Transverse colon (tissue), 4 donors: ENCODE measurements around the gene TYRO3. TPM values are rescaled to one million over a fixed set of nuclear protein-coding genes. Genes with fewer than 3 reads are reported as not detected.
A peak's percentile ranks its signal among the peaks of the same experiment; 100 is the strongest.

Source experiments
- DNase-seq: peaks from one replicate; pipeline ENCODE4 v3.0.0-alpha.2; 2019
- H3K27ac ChIP-seq, 4 donors: fragments of 200-600 bp; sonication (generic); 2 replicates each; pipeline ENCODE4 v1.5.1; 2016 to 2018; ENCODE audit warnings: inconsistent platforms in 4 of 4
- H3K27me3 ChIP-seq: fragments of 200-600 bp; sonication (generic); 2 replicates; pipeline ENCODE4 v1.5.1; 2017; ENCODE audit warnings: inconsistent platforms
- H3K36me3 ChIP-seq, 4 donors: fragments of 200-600 bp; sonication (generic); 2 replicates each; pipeline ENCODE4 v1.5.1; 2017 to 2019; ENCODE audit warnings: inconsistent platforms in 4 of 4
- H3K4me1 ChIP-seq, 4 donors: fragments of 200-600 bp; sonication (generic); 2 replicates each; pipeline ENCODE4 v1.5.1; 2017 to 2020; ENCODE audit warnings: inconsistent platforms in 4 of 4
- H3K4me3 ChIP-seq, 4 donors: fragments of 200-600 bp; sonication (generic); 1 replicate in 1 of 4; 2 replicates in 3 of 4; pipeline versions ENCODE4 v1.5.1 to v1.6.1; 2017 to 2019; ENCODE audit warnings: inconsistent platforms in 4 of 4
- H3K9me3 ChIP-seq, 2 donors: fragments of 200-600 bp; sonication (generic); 2 replicates each; pipeline ENCODE4 v1.5.1; 2017 to 2019; ENCODE audit warnings: inconsistent platforms in 2 of 2
- CTCF ChIP-seq, 5 experiments: fragments of 200-600 bp in 3 of 5; fragments of 450-650 bp in 2 of 5; sonication (generic) in 3 of 5; IDR thresholded peaks; 1 replicate in 2 of 5; 2 replicates in 3 of 5; pipeline ENCODE4 v1.5.1; 2016 to 2017; ENCODE audit warnings: antibody characterized with exemption in 5 of 5, inconsistent platforms in 3 of 5, mild to moderate bottlenecking in 2 of 5, moderate library complexity in 1 of 5
- EP300 ChIP-seq: sonication (generic); formaldehyde crosslinking; IDR thresholded peaks from one replicate; pipeline ENCODE4 v1.6.1; 2017; ENCODE audit warnings: antibody characterized with exemption, low read depth
- POLR2A ChIP-seq: fragments of 450-650 bp; IDR thresholded peaks from one replicate; pipeline ENCODE4 v1.6.1; 2016; ENCODE audit warnings: antibody characterized with exemption, mild to moderate bottlenecking, moderate library complexity
- POLR2AphosphoS5 ChIP-seq, 3 donors: sonication (generic); formaldehyde crosslinking; IDR thresholded peaks; one replicate each; pipeline ENCODE4 v1.6.1; 2016; ENCODE audit warnings: antibody characterized with exemption in 3 of 3
- WGBS, 2 donors: methylation state at CpG; one replicate each; pipeline ENCODE4 v1.1.5; 2018; ENCODE audit warnings: low coverage in 1 of 2; 5-methylcytosine and 5-hydroxymethylcytosine counted together
- in situ Hi-C, 4 donors: fragments of 200-750 bp; cut with MboI; loops; one replicate each; pipeline versions ENCODE4 v1.15.0 to v1.15.1; 2017; ENCODE audit warnings: low sequenced_read_pairs in 3 of 4, low pct_ligation_motif_present in 1 of 4, low pct_unique_long_range_greater_than_20kb in 1 of 4
- intact Hi-C: fragments of 100-400 bp; cut with DNase I; formaldehyde crosslinking; loops from one replicate; pipeline ENCODE4 v1.15.1; 2023; ENCODE audit warnings: low total_unique reads
- total RNA-seq, 4 donors: library from RNA; depleted of rRNA; stranded (reverse); fragments of >200 nt; gene quantifications; one replicate each; pipeline ENCODE4 v1.1.0, GENCODE V29; 2016

Gene TYRO3
- total RNA-seq, 4 donors from 2014 or later = 0.60 to 1.6 (median 0.82) TPM; not detected in 1

GRCh38 chr15:41603411-41603935 lies 44.5 kb downstream of the TYRO3 start:
- intact Hi-C loops = no loop called here

GRCh38 chr15:41603941-41604911 lies 45.2 kb downstream of the TYRO3 start:
- H3K4me1 ChIP-seq = peaks cover 0 to 8% (median 7%) of the 10 kb centered on the region in 4 donors
- in situ Hi-C loops (loop anchor here in 2 of 4 donors (25.0 kb wide), 1 partner anchor 208 kb away; no protein-coding TSS in a partner anchor), intact Hi-C loops (no loop called here)
- H3K27ac ChIP-seq = no peak overlapping the region
- DNase-seq = peak; percentile 57
- H3K36me3 ChIP-seq = no peaks in the 10 kb centered on the region
- WGBS, 2 donors = 14 to 19% methylated on average over 4 to 13 of the region's 13 CpGs
- H3K9me3 ChIP-seq = no peaks in the 10 kb centered on the region
- H3K4me3 ChIP-seq = peak overlapping the region in 2 of 4 donors; percentile 12 to 30
- TF ChIP-seq CTCF (IDR thresholded peaks at IDR 0.05) = peak; percentile 66 to 83 (median 68)
- no peak for TF ChIP-seq POLR2A
- TF ChIP-seq POLR2AphosphoS5 (IDR thresholded peaks at IDR 0.05) = no peak
- TF ChIP-seq EP300 = no peak
- H3K27me3 ChIP-seq = no peaks in the 10 kb centered on the region

More at GRCh38 chr15:41603411-41603935, 44.5 kb downstream of the TYRO3 start:
- Histone ChIP-seq H3K9me3 (no peaks in the 10 kb centered on the region), H3K27ac (no peak overlapping the region), H3K27me3 (no peaks in the 10 kb centered on the region), H3K36me3 (no peaks in the 10 kb centered on the region), H3K4me3 (no peak overlapping the region), H3K4me1 (peaks cover 0 to 8% (median 7%) of the 10 kb centered on the region in 4 donors)
- 46 to 70% methylated on average over 4 to 6 of the region's 6 CpGs for WGBS, 2 donors
- in situ Hi-C loops = loop anchor here in 2 of 4 donors (25.0 kb wide), 1 partner anchor 209 kb away; no protein-coding TSS in a partner anchor
- no peak for DNase-seq
- no peak for TF ChIP-seq CTCF (IDR thresholded peaks at IDR 0.05)

DNA sequence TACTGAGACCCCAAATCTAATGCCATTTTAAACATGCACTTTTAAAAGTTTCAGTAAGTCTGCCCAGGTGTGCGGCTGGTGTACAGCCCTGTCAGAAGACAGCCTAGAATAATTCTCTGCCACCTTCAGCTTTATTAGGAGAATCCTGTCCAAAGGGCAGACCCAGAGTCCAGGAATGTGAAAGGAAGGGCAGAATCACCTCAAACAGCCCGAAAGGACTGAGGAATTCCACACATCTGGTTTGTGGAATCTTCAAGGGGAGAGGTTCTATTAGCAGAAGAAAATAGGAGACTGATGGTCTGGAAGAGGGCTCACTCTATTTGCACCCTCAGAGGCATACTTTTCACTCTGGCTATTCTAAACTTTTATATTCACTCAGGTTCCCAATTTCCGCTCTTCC lies 46.6 kb downstream of the TYRO3 start:
- TF ChIP-seq POLR2AphosphoS5 (IDR thresholded peaks at IDR 0.05) (no peak), POLR2A (no peak), CTCF (IDR thresholded peaks at IDR 0.05) (no peak), EP300 (no peak)
- Histone ChIP-seq H3K27ac (no peak overlapping the region), H3K27me3 (no peaks in the 10 kb centered on the region), H3K9me3 (no peaks in the 10 kb centered on the region), H3K36me3 (no peaks in the 10 kb centered on the region), H3K4me3 (no peak overlapping the region), H3K4me1 (peaks cover 0 to 8% (median 7%) of the 10 kb centered on the region in 4 donors)
- 74 to 82% methylated on average over 1 to 3 of the region's 3 CpGs for WGBS, 2 donors
- no peak for DNase-seq
- intact Hi-C loops (loop anchor here (5.0 kb wide), 1 partner anchor 207 kb away; no protein-coding TSS in a partner anchor), in situ Hi-C loops (loop anchor here in 2 of 4 donors (25.0 kb wide), 1 partner anchor 207 kb away; no protein-coding TSS in a partner anchor)

DNA sequence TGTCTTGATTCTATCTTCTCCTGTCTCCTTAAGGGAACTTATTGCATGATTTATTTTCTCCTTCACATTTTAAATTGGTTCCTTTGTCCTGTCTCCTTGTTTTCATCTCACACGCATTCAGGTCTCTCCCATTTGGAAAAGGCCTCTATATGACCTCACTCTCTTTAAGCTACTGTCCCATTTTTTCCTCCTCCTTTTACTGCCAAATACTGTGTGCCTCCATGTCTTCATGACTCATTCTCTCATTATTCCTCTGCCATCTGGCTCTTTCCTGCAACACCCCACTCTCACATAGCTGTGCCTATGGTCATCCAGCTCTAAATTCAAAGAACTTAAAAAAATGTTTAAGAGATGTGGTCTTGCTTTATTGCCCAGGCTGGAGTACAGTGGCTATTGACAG lies 48.0 kb downstream of the TYRO3 start:
- no peaks in the 10 kb centered on the region for H3K27me3 ChIP-seq
- DNase-seq = no peak
- no peak overlapping the region for H3K27ac ChIP-seq
- H3K36me3 ChIP-seq = no peaks in the 10 kb centered on the region
- in situ Hi-C loops (loop anchor here in 2 of 4 donors (25.0 kb wide), 1 partner anchor 205 kb away; no protein-coding TSS in a partner anchor), intact Hi-C loops (loop anchor here (5.0 kb wide), 1 partner anchor 205 kb away; no protein-coding TSS in a partner anchor)
- H3K4me1 ChIP-seq = peaks cover 0 to 8% (median 7%) of the 10 kb centered on the region in 4 donors
- TF ChIP-seq POLR2AphosphoS5 (IDR thresholded peaks at IDR 0.05) (no peak), CTCF (IDR thresholded peaks at IDR 0.05) (no peak), POLR2A (no peak), EP300 (no peak)
- WGBS, 2 donors = 73 to 87% methylated on average over 1 of the region's 1 CpG
- no peaks in the 10 kb centered on the region for H3K9me3 ChIP-seq
- H3K4me3 ChIP-seq = no peak overlapping the region
